A549 (cell line): ENCODE results near the gene BMP7.

ENCODE experiments used
- CBX2 ChIP-seq: fragments of 200-600 bp; sonication (generic); IDR thresholded peaks from 2 replicates; pipeline ENCODE4 v1.6.1; 2016; ENCODE audit warnings: low read depth, mild to moderate bottlenecking, borderline replicate concordance
- CTCF ChIP-seq: fragments of >200 bp; sonication (Bioruptor Twin); formaldehyde crosslinking; IDR thresholded peaks from 3 replicates; pipeline ENCODE4 v1.5.1; 2016
- EP300 ChIP-seq, 2 experiments: fragments of >200 bp; sonication (Bioruptor Twin); formaldehyde crosslinking; IDR thresholded peaks; 2 replicates in 1 of 2; 3 replicates in 1 of 2; pipeline ENCODE4 v1.6.1; 2016 to 2017
- HOXA7 ChIP-seq: fragments of 250-450 bp; sonication (Bioruptor Pico); IDR thresholded peaks from 2 replicates; pipeline ENCODE4 v1.5.0; 2020; ENCODE audit warnings: mild to moderate bottlenecking, moderate library complexity
- HOXB5 ChIP-seq: fragments of 250-450 bp; sonication (Bioruptor Pico); IDR thresholded peaks from 2 replicates; pipeline ENCODE4 v1.5.0; 2020; ENCODE audit warnings: mild to moderate bottlenecking, moderate library complexity
- JUN ChIP-seq, 2 experiments: fragments of >200 bp; sonication (Bioruptor Twin); formaldehyde crosslinking; IDR thresholded peaks; 2 replicates in 1 of 2; 3 replicates in 1 of 2; pipeline ENCODE4 v1.6.1; 2016 to 2017
- MAX ChIP-seq: IDR thresholded peaks from 2 replicates; pipeline ENCODE4 v1.6.1; 2012
- MAZ ChIP-seq: fragments of 150-350 bp; IDR thresholded peaks from 2 replicates; pipeline ENCODE4 v1.6.1; 2014; ENCODE audit warnings: antibody characterized with exemption, low read depth, low read length, borderline replicate concordance
- POLR2A ChIP-seq: IDR thresholded peaks from 2 replicates; pipeline ENCODE4 v1.6.1; 2012; ENCODE audit warnings: mild to moderate bottlenecking, low read length
- RNF2 ChIP-seq: fragments of 200-600 bp; sonication (generic); IDR thresholded peaks from 2 replicates; pipeline ENCODE4 v1.6.1; 2016; ENCODE audit warnings: low read depth, mild to moderate bottlenecking, antibody characterized with exemption, moderate library complexity, borderline replicate concordance
- ZFP36 ChIP-seq: fragments of 450-650 bp; IDR thresholded peaks from 2 replicates; pipeline ENCODE4 v1.6.1; 2014; ENCODE audit warnings: borderline replicate concordance; ENCODE audit not compliant: partially characterized antibody

- TF ChIP-seq MAX (no peak), ZFP36 (no peak), HOXA7 (CRISPR knock-in tag) (no peak), EP300 (IDR thresholded peaks at IDR 0.05) (no peak), HOXB5 (CRISPR knock-in tag) (no peak), CTCF (no peak), MAZ (no peak), POLR2A (no peak), JUN (IDR thresholded peaks at IDR 0.05) (no peak), RNF2 (no peak), CBX2 (no peak)
These were observed 87.2 kb downstream of the BMP7 start for GRCh38 chr20:57179265-57179664.
